HepG2 (cell line): Measurements from ENCODE around the gene TREML4. TPM values are rescaled to one million over a fixed set of nuclear protein-coding genes. Genes with fewer than 3 reads are reported as not detected.

ENCODE experiments used
- ATAC-seq: fragments of 200-7000 bp; cut with Tn5 transposase; 3 replicates; pipeline ENCODE4 v1.9.1; 2020; ENCODE audit warnings: mild to moderate bottlenecking, moderate library complexity
- BruUV-seq: library from RNA; stranded (reverse); fragments of 400-500 nt; replicated peaks from 2 replicates; lab custom pipeline; 2021; lab: Mats Ljungman, UMichigan
- CTCF ChIA-PET: fragments of 300-600 bp; formaldehyde crosslinking; extraction: SDS; loops from one replicate; lab custom pipeline; 2021; ENCODE audit warnings: low total read pairs, inconsistent platforms, low intra/inter-chr PET ratio; lab: Yijun Ruan, JAX
- POLR2A ChIA-PET: fragments of 350-600 bp; sonication (Branson Sonifier 250); formaldehyde crosslinking; loops from one replicate; lab custom pipeline; 2020; ENCODE audit warnings: antibody characterized with exemption, inconsistent platforms; lab: Yijun Ruan, JAX
- DNase-seq: peaks from one replicate; pipeline ENCODE4 v3.0.0-alpha.2; 2015; ENCODE audit warnings: low spot score
- FAIRE-seq: peaks from 3 replicates; lab custom pipeline; 2011; peaks lifted over from hg19 to GRCh38; lab: Jason Lieb, UNC
- H2AFZ ChIP-seq: one replicate; pipeline ENCODE4 v1.6.1; 2011; ENCODE audit warnings: low read length, inconsistent platforms
- H3K27ac ChIP-seq: fragments of 300-600 bp; 3 replicates; pipeline ENCODE4 v1.8.0; 2011; ENCODE audit warnings: mixed run types, mild to moderate bottlenecking, mixed read lengths, low read length, inconsistent platforms; ENCODE audit not compliant: insufficient read depth; ENCODE audit errors: extremely low read length
- H3K27me3 ChIP-seq, 2 experiments: fragments of 200-600 bp in 1 of 2; 2 replicates in 1 of 2; 3 replicates in 1 of 2; pipeline versions ENCODE4 v1.6.0 to v1.8.0; 2011; ENCODE audit warnings: low read length in 2 of 2, mild to moderate bottlenecking in 2 of 2, moderate library complexity in 2 of 2, inconsistent platforms in 1 of 2; ENCODE audit not compliant: insufficient read depth in 2 of 2, control insufficient read depth in 1 of 2
- H3K36me3 ChIP-seq, 2 experiments: fragments of 200-600 bp in 1 of 2; replicated peaks in 1 of 2; 2 replicates in 1 of 2; 3 replicates in 1 of 2; pipeline versions ENCODE4 v1.5.1 to v1.8.0; 2011; ENCODE audit warnings: low read length in 2 of 2, inconsistent platforms in 1 of 2; ENCODE audit not compliant: insufficient read depth in 2 of 2, control insufficient read depth in 1 of 2
- H3K4me1 ChIP-seq: 2 replicates; pipeline ENCODE4 v1.5.1; 2012; ENCODE audit warnings: low read length, inconsistent platforms; ENCODE audit not compliant: insufficient read depth
- H3K4me2 ChIP-seq: 2 replicates; pipeline ENCODE4 v1.6.0; 2011; ENCODE audit warnings: low read depth, low read length, inconsistent platforms
- H3K4me3 ChIP-seq, 3 experiments: fragments of 200-600 bp in 1 of 3; sonication (generic), shearing (Covaris generic) in 1 of 3; replicated peaks in 1 of 3; 2 replicates each; pipeline ENCODE4 v1.5.1; 2011 to 2016; ENCODE audit warnings: low read length in 3 of 3, inconsistent platforms in 2 of 3, low read depth in 2 of 3, mild to moderate bottlenecking in 2 of 3, control low read depth in 1 of 3, mixed read lengths in 1 of 3; ENCODE audit not compliant: insufficient read depth in 1 of 3
- H3K79me2 ChIP-seq: one replicate; pipeline ENCODE4 v1.6.1; 2011; ENCODE audit warnings: low read length, inconsistent platforms; ENCODE audit not compliant: insufficient read depth
- H3K9ac ChIP-seq: 2 replicates; pipeline ENCODE4 v1.6.0; 2011; ENCODE audit warnings: mild to moderate bottlenecking, low read depth, low read length, inconsistent platforms; ENCODE audit not compliant: insufficient read depth
- H3K9me3 ChIP-seq: 2 replicates; pipeline ENCODE4 v1.5.1; 2012; ENCODE audit warnings: mild to moderate bottlenecking, low read length
- H4K20me1 ChIP-seq: 2 replicates; pipeline ENCODE4 v1.6.0; 2011; ENCODE audit warnings: inconsistent platforms, mild to moderate bottlenecking, low read length, moderate library complexity; ENCODE audit not compliant: insufficient read depth
- KLF15 ChIP-seq: sonication (generic); formaldehyde crosslinking; IDR thresholded peaks from 2 replicates; pipeline ENCODE4 v1.8.1; 2023; ENCODE audit warnings: borderline replicate concordance, mild to moderate bottlenecking, inconsistent platforms, missing genetic modification reagents, mixed read lengths
- MED13 ChIP-seq: sonication (generic); formaldehyde crosslinking; IDR thresholded peaks from 2 replicates; pipeline ENCODE4 v1.5.0; 2020; ENCODE audit warnings: missing genetic modification reagents
- NFIC ChIP-seq: IDR thresholded peaks from 2 replicates; pipeline ENCODE4 v1.6.1; 2012; ENCODE audit warnings: mild to moderate bottlenecking, low read length, inconsistent platforms
- NFYB ChIP-seq: sonication (generic); formaldehyde crosslinking; IDR thresholded peaks from 2 replicates; pipeline ENCODE4 v1.4.0; 2020; ENCODE audit warnings: missing genetic modification reagents
- PHB2 ChIP-seq: fragments of 450-650 bp; IDR thresholded peaks from 2 replicates; pipeline ENCODE4 v1.6.1; 2018; ENCODE audit not compliant: partially characterized antibody
- POGK ChIP-seq: sonication (generic); formaldehyde crosslinking; conservative IDR thresholded peaks from 2 replicates; pipeline ENCODE4 v1.8.0; 2022; ENCODE audit warnings: mild to moderate bottlenecking, moderate library complexity, missing genetic modification reagents
- SIX1 ChIP-seq: sonication (generic); formaldehyde crosslinking; IDR thresholded peaks from 2 replicates; pipeline ENCODE4 v1.4.0; 2020; ENCODE audit warnings: missing genetic modification reagents, borderline replicate concordance
- SNAPC2 ChIP-seq: sonication (generic); formaldehyde crosslinking; IDR thresholded peaks from 2 replicates; pipeline ENCODE4 v1.8.1; 2022; ENCODE audit warnings: mild to moderate bottlenecking, missing genetic modification reagents
- TEAD3 ChIP-seq: optimal IDR thresholded peaks from 2 replicates; pipeline ENCODE3; 2016; ENCODE audit warnings: borderline replicate concordance
- USF2 ChIP-seq, 2 experiments: sonication (generic) in 1 of 2; formaldehyde crosslinking in 1 of 2; IDR thresholded peaks; 2 replicates each; pipeline versions ENCODE4 v1.5.1 to v1.6.1; 2011 to 2020; ENCODE audit warnings: borderline replicate concordance in 1 of 2, low read depth in 1 of 2, low read length in 1 of 2, mild to moderate bottlenecking in 1 of 2, missing genetic modification reagents in 1 of 2, moderate library complexity in 1 of 2
- ZNF235 ChIP-seq: sonication (generic); formaldehyde crosslinking; IDR thresholded peaks from 2 replicates; pipeline ENCODE4 v1.8.1; 2023; ENCODE audit warnings: mild to moderate bottlenecking, missing genetic modification reagents, borderline replicate concordance
- ZNF282 ChIP-seq: fragments of 450-650 bp; IDR thresholded peaks from 2 replicates; pipeline ENCODE4 v1.6.1; 2018; ENCODE audit not compliant: partially characterized antibody
- ZNF331 ChIP-seq: sonication (generic); formaldehyde crosslinking; IDR thresholded peaks from 2 replicates; pipeline ENCODE4 v1.4.0; 2020; ENCODE audit warnings: missing genetic modification reagents
- ZNF335 ChIP-seq: sonication (generic); formaldehyde crosslinking; IDR thresholded peaks from 2 replicates; pipeline ENCODE4 v1.4.0; 2020; ENCODE audit warnings: missing genetic modification reagents
- ZNF33B ChIP-seq: sonication (generic); formaldehyde crosslinking; IDR thresholded peaks from 2 replicates; pipeline ENCODE4 v1.5.1; 2020; ENCODE audit warnings: mild to moderate bottlenecking, missing genetic modification reagents
- ZNF564 ChIP-seq: sonication (generic); formaldehyde crosslinking; IDR thresholded peaks from 2 replicates; pipeline ENCODE4 v1.8.1; 2023; ENCODE audit warnings: mild to moderate bottlenecking, missing genetic modification reagents
- WGBS: methylation state at CpG from one replicate; pipeline ENCODE4 v1.1.6; 2017; ENCODE audit warnings: low lambda C conversion rate; 5-methylcytosine and 5-hydroxymethylcytosine counted together
- in situ Hi-C: cut with HindIII; loops from 2 replicates; pipeline ENCODE4 v1.10.0; 2017; ENCODE audit warnings: low pct_unique_long_range_greater_than_20kb; ENCODE audit not compliant: extremely low pct_ligation_motif_present
- intact Hi-C: fragments of 100-400 bp; cut with micrococcal nuclease; formaldehyde crosslinking; loops from one replicate; pipeline ENCODE4 v1.10.0; 2022; ENCODE audit not compliant: unreplicated experiment
- polyA plus RNA-seq, 8 experiments: library from polyadenylated mRNA; depleted of rRNA in 3 of 8; stranded (reverse) in 7 of 8; unstranded in 1 of 8; fragments of >200 nt; fragmentation: Illumina TruSeq in 4 of 8; extraction: Trizol in 4 of 8; gene quantifications; 2 replicates each; pipeline versions ENCODE4 v1.2.1 to v1.2.3, GENCODE V29; 2011 to 2016; ENCODE audit warnings: low read depth in 4 of 8, missing spikeins in 1 of 8, mixed read lengths in 1 of 8; ENCODE audit not compliant: insufficient read depth in 1 of 8
- total RNA-seq, 5 experiments: library from RNA; depleted of rRNA; stranded (reverse); fragments of >200 nt; fragmentation: Illumina TruSeq; extraction: Trizol; gene quantifications; 2 replicates each; pipeline ENCODE4 v1.2.3, GENCODE V29; 2016; ENCODE audit warnings: low read depth in 1 of 5

Gene TREML4
- total and polyA plus RNA-seq, 2 of the 13 experiments (the other 11 are each of a cell fraction or from before 2014, with no cell fraction given): not detected

GRCh38 chr6:41280381-41281057 lies 52.4 kb downstream of the TREML4 start (continued):
- TF ChIP-seq NFYB (CRISPR knock-in tag): no peak
- TF ChIP-seq KLF15 (CRISPR knock-in tag): no peak
- TF ChIP-seq POGK (CRISPR knock-in tag): no peak
- no peak for TF ChIP-seq ZNF282
- no peak for TF ChIP-seq SNAPC2
- no peak for TF ChIP-seq ZNF564 (CRISPR knock-in tag)
- no peak for TF ChIP-seq ZNF335
- TF ChIP-seq SIX1 (CRISPR knock-in tag): no peak
- TF ChIP-seq ZNF33B (CRISPR knock-in tag): no peak
- TF ChIP-seq ZNF331: no peak
- no peak for TF ChIP-seq ZNF235 (CRISPR knock-in tag)
- TF ChIP-seq NFIC: no peak
- TF ChIP-seq TEAD3: no peak

- H3K9ac ChIP-seq: no peak overlapping the region
- H3K36me3 ChIP-seq: no peaks in the 10 kb centered on the region
- ATAC-seq (no peak), FAIRE-seq (no peak), DNase-seq (no peak)
- no peak overlapping the region for H3K4me2 ChIP-seq
- no peaks in the 10 kb centered on the region for H3K9me3 ChIP-seq
- H3K27ac ChIP-seq: no peak overlapping the region
- ChIA-PET CTCF (no interaction called here), POLR2A (no interaction called here)
- no peak overlapping the region for H3K4me3 ChIP-seq
- no peaks in the 10 kb centered on the region for H4K20me1 ChIP-seq
- WGBS: 0% methylated on average over 3 of the region's 3 CpGs
- in situ Hi-C loops: no loop called here
- intact Hi-C loops: no loop called here
- H3K27me3 ChIP-seq: peaks cover 0 to 25% of the 10 kb centered on the region in 2 experiments; a peak in 3 of 5 replicates
- no peak overlapping the region for H2AFZ ChIP-seq
- H3K4me1 ChIP-seq: peaks cover 5% of the 10 kb centered on the region
- no peaks in the 10 kb centered on the region for H3K79me2 ChIP-seq
- BruUV-seq: no TSS peak
- TF ChIP-seq MED13 (CRISPR knock-in tag) (no peak), PHB2 (no peak), USF2 (IDR thresholded peaks at IDR 0.05; ENCODE audit: low read depth, low read length) (no peak), USF2 (CRISPR knock-in tag; IDR thresholded peaks at IDR 0.05; ENCODE audit: borderline replicate concordance) (no peak; the same call in 1 of the 2 replicates)
Observed at GRCh38 chr6:41283600-41283999, 55.5 kb downstream of the TREML4 start.
